ENCODE measurements around the gene RNPC3. TPM values are rescaled to one million over a fixed set of nuclear protein-coding genes. Genes with fewer than 3 reads are reported as not detected.

The RNPC3 gene
- total RNA-seq, 1 experiment from 2014 or later: 12.2 TPM

- no peak overlapping the region for H3K4ac ChIP-seq (ENCODE audit: low read depth, low read length)
- no peak overlapping the region for H2BK20ac ChIP-seq (ENCODE audit: low read depth, low read length, poor library complexity, severe bottlenecking)
- no peak overlapping the region for H3K56ac ChIP-seq (ENCODE audit: insufficient read length, low read depth, low read length)
- H3K4me1 Mint-ChIP-seq: no peaks in the 10 kb centered on the region
- H2BK15ac ChIP-seq (ENCODE audit: low read depth, low read length): no peak overlapping the region
- no peak overlapping the region for H3K23ac ChIP-seq (ENCODE audit: insufficient read length, low read depth, low read length)
- no peak overlapping the region for H3K9ac ChIP-seq (ENCODE audit: extremely low read depth, insufficient read length, low read length)
- no peak overlapping the region for H4K91ac ChIP-seq (ENCODE audit: insufficient read length, low read depth, low read length)
- H3K18ac ChIP-seq (ENCODE audit: insufficient read length, low read depth, low read length): no peak overlapping the region
- no peak overlapping the region for H3K14ac ChIP-seq (ENCODE audit: insufficient read depth, low read length)
- peaks cover 17% of the 10 kb centered on the region for H3K9me3 ChIP-seq (ENCODE audit: control insufficient read depth, low read depth, low read length)
- H2AK5ac ChIP-seq (ENCODE audit: insufficient read length, low read length): no peak overlapping the region
- no peaks in the 10 kb centered on the region for H3K27me3 Mint-ChIP-seq (ENCODE audit: low read depth)
- H3K4me1 ChIP-seq (ENCODE audit: insufficient read depth, low read length): no peaks in the 10 kb centered on the region
- H3K27ac ChIP-seq (ENCODE audit: insufficient read length, low read depth, low read length): no peak overlapping the region
- H4K5ac ChIP-seq (ENCODE audit: insufficient read length, low read depth, low read length): no peak overlapping the region
- H2BK5ac ChIP-seq (ENCODE audit: insufficient read length, low read length): no peak overlapping the region
- peaks cover 0 to 13% (median 4%) of the 10 kb centered on the region in 3 experiments; a peak in 5 of 7 replicates for H3K36me3 Mint-ChIP-seq (ENCODE audit: insufficient read depth in 1 of 3, low read depth in 3 of 3)
- TF ChIP-seq CTCF (conservative IDR thresholded peaks at IDR 0.05): no peak
- no peak overlapping the region for H2AFZ ChIP-seq (ENCODE audit: low read length)
- H3T11ph ChIP-seq (ENCODE audit: low read length): no peak overlapping the region
- WGBS (ENCODE audit: extremely low coverage, insufficient read length, low lambda C conversion rate): no CpG with 5 or more reads among the region's 3 CpGs
- H4K20me1 ChIP-seq (ENCODE audit: control insufficient read depth, insufficient read depth, insufficient read length): no peaks in the 10 kb centered on the region
- H2BK12ac ChIP-seq (ENCODE audit: insufficient read length, low read depth, low read length): no peak overlapping the region
- no peak overlapping the region for H4K8ac ChIP-seq (replicated peaks; ENCODE audit: insufficient read length, low read depth, low read length)
- DNase-seq: no peak
- no peaks in the 10 kb centered on the region for H3K23me2 ChIP-seq (ENCODE audit: insufficient read length, low read depth, low read length, poor library complexity, severe bottlenecking)
- no peak overlapping the region for H2BK120ac ChIP-seq (ENCODE audit: low read depth, low read length, poor library complexity, severe bottlenecking)
- no peaks in the 10 kb centered on the region for H3K79me1 ChIP-seq (ENCODE audit: insufficient read depth, low read depth, low read length, poor library complexity, severe bottlenecking)
- H3K79me2 ChIP-seq (ENCODE audit: insufficient read depth, low read length): no peaks in the 10 kb centered on the region
- H3K4me2 ChIP-seq (ENCODE audit: insufficient read depth, insufficient read length, low read length): no peak overlapping the region
- no peak overlapping the region for H3K27ac Mint-ChIP-seq
- H3K4me3 Mint-ChIP-seq: no peak overlapping the region
- H3K27me3 ChIP-seq (ENCODE audit: insufficient read depth, low read length): no peaks in the 10 kb centered on the region
- H3K9me3 Mint-ChIP-seq: peaks cover 22 to 38% of the 10 kb centered on the region in 2 experiments
Measured at GRCh38 chr1:103583887-103584286, 58.4 kb downstream of the RNPC3 start.

Data from H9 (cell line).